GM04503 (cell line): ENCODE data around the gene TXK.

ENCODE experiments used
- DNase-seq: peaks from one replicate; pipeline ENCODE4 v3.0.0-alpha.2; 2012; ENCODE audit warnings: low read depth

The TXK gene

DNA sequence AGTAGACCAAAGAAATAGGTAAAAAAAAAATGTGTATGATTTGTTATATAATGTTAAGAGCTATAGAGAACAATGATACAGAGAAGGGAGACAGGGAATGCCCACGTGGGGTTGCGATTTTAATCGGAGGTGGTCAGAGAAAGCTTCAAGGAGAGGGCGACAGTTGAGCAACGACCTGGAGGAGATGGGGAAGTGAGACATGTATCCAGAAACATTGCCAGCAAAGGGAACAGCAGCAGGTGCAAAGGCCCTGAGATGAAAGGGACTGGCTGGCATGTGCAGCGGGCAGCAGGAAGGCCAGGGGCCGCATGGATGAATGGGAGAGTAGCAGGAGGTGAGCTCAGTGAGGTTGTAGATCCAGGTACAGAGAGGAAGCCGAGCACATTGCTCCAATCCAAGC is 84.6 kb downstream of the TXK start:
- DNase-seq: no peak

DNA sequence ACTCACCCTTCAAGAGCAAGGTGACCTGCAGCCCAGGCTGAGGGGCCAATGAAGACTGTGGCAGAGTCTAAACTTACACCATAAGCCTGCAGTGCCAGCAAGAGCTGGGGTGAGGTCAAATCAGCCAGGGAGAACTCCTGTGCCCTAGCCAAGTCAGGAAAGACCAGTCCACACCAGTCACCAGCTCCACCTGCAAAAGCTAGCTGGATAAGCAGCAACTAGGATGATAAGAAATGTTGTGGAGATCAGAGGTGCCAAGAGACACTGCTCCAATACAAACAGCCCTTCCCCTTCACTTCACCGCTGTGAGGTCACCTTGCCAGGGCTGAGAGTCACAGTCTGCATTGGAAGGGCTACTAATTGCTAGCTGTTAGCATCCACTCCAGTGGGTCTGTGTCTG is 86.2 kb downstream of the TXK start:
- DNase-seq: no peak

DNA sequence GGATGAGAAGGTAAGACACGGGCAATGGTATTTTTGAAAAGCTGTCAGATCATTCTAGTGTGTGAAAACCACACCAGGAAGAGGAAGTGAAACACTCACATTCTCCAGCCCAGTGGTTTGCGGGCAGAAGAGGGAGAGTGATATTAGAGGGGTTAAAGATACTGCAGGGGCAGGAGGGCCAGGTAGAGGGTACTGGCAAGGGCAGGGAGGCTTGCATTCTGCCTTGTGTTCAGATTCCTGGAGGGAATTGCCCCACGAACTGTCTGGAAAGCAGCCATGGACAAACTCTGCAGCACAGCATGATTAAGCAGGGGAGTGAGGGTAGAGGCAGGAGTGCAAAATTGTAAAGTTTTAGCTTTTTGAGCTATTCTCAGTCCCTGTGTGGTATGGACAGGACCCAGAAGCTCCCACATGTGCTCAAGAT is 86.6 kb downstream of the TXK start:
- no peak for DNase-seq

DNA sequence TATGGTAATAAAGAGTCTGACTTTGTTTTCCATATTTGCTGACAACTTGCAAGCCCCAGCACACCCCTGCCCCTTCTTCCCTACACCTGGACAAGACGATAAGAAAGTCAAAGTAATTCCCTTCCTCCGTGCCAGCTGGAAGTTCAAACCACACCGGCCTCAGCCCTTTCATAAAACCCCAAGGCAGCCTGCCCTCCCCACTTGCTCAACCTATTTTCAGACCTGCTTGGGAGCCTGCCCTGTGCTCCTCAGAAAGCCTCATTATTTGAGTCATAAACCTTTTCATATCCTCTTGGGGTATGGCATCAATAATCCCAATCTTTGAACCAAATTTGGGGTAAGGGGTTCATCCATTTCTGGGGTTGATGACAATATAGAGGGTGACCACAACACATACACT is 88.0 kb downstream of the TXK start:
- no peak for DNase-seq

DNA sequence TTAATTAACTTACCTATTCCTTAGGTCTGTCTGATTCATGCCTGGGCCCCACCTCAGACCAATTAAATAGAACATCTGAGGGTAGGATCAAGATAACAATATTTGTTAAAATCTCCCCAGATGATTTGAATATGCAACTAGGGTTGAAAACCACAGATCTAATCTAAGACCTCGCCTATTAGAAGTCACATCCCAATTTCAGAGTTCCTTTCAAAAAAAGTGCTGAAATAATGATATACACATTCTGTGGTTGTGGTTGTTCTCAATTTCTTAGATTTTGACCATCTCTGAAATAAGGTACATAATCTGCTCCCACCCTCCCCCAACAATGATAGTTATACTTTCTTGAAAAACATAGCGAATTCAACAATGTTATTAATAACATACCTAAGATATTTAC is 89.8 kb downstream of the TXK start:
- DNase-seq: no peak

DNA sequence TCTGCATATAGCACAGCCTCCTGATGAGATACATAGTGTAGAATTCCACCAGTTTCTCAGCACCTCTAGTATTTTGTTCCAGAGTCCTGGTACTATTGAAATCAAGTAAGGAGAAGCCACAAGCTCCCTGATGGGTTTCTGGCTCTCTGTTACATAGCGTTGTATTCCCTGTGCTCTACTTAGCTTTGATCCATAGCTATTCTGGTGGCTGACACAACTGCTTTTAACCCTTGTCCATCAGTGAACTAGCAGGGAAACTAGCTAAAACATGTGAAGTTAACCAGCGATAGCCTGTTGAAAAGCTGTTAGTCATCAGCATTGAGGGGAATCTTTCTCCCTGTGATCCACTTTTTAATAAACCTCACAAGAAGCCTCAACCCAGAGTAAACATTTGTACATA is 90.5 kb downstream of the TXK start:
- DNase-seq: no peak

DNA sequence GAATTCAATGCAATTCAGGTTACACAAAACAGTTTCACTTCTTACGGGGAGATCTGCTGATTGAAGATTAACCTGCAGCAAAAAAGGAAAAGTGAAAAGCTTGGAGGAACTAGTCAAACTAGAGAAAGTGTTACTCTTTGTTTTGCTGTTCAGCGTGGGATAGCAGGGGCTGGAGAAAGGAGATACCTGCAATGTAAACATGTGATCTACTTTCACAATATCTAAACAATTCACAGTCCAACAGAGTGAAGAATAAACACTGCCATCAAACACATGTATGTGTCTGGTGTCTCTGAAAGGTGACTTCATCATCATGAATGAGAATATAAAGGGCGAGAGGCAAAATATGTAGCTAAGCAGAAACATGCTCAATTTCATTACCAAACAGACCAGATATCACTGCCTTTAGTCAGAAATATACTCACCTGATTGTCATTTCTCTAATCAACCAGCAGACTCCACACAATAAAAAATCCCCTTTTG is 91.0 kb downstream of the TXK start:
- DNase-seq: no peak

DNA sequence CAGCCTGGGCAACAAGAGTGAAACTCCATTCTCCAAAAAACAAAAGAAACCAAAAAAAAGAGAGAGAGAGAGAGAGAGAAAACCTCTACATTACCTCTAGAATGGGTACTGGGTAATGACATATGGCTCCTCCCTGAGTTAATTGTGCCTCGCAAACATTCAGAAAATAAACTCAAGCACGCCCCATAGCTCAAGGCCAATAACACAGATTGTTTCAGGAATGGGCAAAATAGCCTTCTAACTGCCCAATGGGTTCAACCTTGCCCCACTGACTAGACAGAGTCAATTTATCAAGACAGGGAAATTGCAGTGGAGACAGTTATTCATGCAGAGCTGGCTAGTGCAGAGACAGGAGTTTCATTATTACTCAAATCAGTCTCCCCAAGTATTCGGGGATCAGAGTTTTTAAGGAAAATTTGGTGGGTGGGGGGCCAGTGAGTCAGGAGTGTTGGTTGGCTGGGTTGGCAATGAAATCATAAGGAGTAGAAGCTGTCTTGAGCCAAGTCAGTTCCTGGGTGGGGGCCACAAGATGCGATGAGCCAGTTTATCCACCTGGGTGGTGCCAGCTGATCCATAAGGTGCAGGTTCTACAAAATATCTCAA is 92.4 kb downstream of the TXK start:
- DNase-seq: no peak

DNA sequence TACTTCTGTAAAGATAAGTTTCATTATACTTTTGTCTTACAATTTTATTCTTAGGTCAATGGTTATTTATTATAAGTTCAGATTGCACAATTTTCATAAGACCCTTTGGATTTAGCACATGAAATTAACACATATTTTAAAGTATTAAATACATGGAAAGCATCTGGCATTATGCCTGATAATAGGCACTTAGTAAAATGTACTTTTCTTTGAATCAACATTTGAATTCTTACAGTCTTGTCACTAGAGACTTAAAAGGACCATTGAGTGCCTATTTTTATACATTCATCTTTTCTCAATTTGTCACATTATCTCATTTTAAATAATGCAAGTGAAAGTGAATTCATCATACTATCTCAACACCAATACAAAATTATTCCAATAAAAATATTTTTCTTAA is 94.5 kb downstream of the TXK start:
- no peak for DNase-seq

DNA sequence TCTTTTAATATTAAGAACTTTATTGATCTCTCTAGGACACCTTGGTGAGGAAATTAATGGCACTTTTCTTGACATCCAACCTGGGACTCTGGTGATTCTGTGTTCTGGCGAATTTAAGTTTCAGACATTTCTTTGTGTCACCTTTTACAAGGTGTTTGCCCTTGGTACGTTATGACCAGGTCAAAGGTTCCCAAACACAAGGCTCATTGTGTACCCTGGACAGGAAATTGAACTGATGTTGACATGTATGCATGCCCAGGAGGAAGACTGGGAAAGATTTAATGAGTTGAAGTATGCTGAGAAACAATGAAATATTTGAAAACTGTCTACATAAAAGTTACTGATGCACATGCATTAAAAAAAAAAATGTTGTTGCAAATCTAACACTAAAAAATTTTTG is 95.4 kb downstream of the TXK start:
- no peak for DNase-seq

DNA sequence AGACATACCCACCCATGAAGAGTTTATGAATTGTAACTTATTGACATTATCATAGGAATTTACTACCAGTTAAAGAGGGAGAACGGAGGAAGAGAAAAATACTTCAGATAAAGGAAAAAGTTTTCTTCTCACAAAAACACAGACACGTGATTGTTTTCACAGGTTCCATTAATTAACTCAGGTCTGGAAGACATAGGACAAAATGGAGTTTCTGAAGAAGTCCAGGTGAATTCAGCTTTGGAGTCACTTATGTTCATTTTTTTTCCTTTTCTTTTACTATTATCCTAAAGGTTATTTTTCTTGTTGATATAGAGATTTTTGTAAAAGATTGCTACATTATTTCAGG is 97.0 kb downstream of the TXK start:
- no peak for DNase-seq

DNA sequence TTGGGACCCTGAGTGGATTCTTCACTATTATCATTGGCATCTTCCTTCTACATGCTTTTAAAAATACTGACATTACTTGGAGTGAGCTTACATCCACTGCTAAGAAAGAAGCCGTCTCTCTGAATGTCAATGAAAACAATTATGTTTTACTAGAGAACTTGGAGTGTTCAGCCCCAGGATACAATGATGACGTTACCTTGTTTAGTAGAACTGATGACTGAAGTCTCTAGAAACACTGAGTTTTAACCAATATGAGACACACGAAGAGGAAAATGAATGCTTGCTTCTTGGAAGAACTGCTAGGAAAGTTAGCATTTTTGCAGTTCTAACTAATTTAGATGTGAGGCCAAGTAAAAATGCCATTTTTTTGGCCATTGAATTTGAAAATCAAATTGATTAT is 98.1 kb downstream of the TXK start:
- DNase-seq: no peak

DNA sequence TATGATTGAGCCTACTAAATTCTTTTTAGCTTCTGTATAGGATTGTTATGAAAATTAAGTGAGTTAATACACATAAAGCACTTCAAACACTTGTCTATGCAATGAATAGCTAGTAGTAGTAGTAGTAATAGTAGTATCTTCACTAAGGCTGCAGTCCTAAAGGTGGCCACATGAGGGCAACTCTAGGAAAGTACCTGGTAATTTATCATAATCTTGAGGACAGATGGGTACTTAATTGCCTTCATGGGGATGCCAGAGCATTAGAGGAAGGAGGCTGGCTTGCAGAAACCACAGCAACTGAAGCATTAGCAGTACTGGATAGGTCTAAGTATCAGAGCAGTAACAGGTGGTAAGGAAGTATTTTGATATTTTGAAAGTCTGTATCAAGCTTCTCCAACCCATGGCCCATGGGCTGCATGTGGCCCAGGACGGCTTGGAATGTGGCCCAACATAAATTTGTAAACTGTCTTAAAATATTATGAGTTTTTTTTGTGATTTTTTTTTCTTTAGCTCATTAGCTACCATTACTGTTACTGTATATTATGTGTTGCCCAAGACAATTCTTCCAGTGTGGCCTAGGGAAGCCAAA is 100.1 kb downstream of the TXK start:
- DNase-seq: no peak

DNA sequence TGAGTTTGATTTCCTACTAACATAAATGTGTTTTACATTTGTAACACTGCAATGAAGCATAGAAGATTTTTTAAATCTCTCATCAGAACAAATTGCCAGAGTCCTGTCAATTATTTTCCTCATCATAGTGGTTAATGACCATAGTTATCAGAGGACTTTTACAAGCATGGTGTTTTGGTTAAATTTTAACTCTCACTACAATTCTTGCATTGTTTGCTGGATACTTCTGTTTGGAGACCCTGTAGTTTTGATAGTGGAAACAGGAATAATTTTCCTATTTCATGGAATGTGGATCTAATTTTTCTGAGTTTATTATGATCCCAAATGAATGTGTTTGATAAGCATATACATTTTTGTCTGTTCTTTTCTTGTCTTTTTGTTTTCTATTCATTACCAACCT is 100.6 kb downstream of the TXK start:
- DNase-seq: no peak

DNA sequence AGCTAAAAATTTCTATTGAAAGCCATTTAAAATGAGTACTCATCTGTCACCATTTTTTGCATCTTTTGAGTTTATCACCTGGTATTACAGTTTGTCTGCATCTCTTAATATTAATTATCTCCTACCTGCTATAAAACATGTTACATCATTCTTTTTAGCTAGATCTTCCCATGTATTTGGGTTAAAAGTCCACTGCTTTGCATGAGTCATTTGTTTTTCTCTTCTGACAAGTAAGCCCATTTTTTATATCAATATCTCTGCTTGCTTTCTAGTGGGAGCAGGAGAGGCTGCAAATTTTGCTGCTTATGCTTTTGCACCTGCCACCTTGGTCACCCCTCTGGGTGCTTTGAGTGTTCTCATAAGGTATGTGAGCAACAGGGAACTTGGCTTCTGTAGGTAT is 101.3 kb downstream of the TXK start:
- DNase-seq: no peak

DNA sequence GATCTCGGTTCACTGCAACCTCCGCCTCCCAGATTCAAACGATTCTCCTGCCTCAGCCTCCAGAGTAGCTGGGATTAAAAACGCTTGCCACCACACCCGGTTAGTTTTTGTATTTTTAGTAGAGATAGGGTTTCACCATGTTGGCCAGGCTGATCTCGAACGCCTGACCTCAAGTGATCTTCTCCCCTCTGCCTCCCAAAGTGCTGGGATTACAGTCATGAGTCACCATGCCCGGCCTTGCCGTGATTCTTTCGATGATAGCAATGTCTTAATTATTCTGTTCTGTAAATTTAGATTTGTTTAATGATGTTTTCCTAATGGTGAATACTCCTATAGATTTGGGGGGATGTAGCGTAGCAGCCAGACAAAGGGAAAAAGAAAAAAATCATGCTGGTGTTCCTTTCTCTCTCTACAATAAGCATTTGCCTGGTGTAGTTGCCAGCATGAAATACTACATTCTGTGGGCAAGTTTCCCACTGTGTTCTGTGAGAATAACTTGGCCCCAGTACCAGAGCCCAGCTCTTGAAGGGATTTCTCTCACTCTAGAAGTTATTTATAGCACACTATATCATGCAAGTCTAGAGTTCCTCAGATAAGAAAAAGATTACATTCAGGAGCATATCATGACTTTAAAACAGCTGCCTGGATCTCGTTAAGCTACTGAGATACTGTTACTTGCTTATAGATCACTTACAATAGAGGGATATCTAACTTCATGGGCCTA is 102.1 kb downstream of the TXK start:
- no peak for DNase-seq

DNA sequence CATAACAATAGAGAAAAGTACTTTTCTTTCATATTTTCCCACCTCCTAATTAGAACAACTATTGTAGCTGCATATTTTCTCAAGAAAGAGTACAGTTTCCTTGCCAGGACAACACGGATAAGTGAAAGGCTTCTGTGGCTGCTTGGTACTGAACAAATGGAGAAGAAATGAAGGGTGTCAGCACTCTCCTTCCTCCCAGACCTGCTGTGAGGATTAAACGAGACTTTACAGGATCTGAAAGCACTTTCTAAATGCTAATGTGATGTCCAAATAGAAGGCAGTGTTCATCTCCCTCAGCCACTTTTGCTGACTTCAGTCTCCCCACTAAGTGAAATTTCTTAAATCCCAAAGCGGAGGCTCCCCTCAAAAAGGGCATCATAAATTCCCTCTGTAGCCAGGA is 103.6 kb downstream of the TXK start:
- DNase-seq: no peak

DNA sequence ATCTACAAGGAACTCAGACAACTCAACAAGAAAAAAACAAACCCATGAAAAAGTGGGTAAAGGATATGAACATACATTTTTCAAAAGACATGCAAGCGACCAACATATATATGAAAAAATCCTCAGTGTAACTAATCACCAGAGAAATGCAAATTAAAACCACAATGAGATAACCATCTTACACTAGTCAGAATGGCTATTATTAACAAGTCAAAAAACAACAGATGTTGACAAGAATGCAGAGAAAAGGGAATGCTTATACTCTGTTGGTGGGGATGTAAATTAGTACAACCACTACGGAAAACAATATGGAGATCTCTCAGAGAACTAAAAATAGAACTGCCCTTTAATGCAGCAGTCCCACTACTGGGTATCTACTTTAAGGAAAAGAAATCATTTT is 105.4 kb downstream of the TXK start:
- DNase-seq: no peak

DNA sequence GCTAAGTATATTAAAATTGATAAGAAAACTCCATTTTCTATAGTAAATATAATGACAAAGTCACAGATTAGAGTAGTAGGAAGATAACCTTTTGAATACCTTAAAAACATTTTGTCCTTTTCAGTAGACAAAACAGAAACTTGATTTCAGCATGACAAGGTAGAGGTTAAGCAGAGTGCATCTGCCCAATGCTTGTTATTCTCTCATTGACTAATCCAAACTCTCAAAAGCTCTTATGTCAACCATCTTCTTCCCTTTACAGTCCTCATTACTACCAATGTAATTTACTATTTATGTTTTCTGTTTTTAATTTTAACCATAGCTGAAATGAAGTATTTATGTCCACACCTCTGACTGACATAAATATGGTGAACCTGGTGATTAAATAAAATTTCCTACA is 106.4 kb downstream of the TXK start:
- no peak for DNase-seq

DNA sequence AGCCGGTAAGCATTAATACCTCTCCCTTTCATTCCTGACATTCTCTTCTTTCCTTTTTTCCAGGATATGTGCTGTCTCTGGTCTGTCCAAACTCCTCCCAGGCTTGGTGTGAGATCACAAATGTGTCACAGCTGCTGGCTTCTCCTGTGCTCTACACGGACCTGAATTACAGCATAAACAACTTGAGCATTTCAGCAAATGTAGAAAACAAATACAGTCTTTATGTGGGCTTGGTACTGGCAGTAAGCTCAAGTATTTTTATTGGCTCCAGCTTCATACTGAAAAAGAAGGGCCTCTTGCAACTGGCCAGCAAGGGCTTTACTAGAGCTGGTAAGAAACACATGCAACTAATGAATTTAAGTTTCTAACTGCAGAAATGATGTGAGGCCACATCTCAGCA is 109.0 kb downstream of the TXK start:
- DNase-seq: no peak

DNA sequence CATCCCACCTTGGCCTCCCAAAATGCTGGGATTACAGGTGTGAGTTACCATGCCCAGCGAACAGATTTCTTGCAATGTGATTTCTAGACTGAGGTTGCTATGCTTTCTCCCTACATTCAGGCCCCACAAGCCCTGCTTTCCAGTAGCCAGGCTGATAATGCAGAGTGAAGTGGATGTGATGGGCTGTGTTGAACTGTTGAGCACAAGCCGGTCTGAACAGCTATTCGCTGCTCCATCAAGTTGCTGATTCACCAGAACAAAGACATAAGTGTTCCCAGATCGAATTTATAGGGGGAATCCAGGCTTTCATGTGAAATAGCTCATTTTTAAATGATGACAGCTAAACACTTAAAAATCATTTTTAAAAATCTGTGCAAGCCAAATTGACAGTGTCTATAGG is 109.5 kb downstream of the TXK start:
- no peak for DNase-seq

DNA sequence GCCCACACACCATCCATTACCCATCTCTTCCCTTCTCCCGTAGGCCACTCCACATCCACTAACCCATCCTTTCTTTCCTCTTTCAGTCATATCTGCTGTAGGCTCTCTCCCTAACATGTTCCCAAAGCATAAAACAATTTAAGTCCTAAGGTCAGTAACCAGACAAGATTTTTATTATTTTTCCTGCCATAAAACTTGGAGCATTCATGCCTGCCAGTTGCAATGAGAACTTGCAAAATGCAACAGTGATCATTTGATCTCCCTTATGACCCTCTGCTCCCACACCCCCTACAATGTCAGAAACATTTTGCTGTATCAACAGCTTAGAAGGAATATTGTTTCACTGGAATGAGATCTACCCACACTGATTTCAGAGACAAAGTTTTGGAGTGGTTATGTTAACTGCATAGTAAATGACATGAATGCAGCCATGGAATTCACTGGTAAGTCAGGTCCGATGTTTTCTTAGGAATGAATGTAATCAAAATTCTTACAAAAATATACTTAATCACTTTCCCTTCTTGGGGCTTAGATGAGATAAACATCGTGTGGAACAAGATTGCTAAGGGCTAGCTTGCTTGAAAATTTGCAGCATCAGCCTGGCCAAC is 111.8 kb downstream of the TXK start:
- no peak for DNase-seq

DNA sequence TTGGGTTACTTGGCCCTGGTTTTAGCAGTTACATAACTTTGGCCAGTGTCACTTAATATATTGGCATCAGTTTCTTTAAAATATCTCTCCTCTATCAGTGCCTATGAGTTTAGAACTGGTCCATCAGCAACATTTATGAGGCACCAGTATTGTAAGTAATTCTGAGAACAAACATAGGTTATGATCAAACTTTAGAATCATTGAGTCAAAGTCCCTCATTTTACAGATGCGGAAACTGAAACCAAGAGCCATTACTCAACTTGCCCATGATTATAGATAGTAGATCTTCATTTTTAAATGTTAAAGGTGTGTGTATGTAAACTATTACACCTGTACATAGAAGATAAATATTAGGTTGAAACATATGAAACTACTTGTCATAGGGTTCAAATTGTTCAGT is 113.0 kb downstream of the TXK start:
- no peak for DNase-seq

DNA sequence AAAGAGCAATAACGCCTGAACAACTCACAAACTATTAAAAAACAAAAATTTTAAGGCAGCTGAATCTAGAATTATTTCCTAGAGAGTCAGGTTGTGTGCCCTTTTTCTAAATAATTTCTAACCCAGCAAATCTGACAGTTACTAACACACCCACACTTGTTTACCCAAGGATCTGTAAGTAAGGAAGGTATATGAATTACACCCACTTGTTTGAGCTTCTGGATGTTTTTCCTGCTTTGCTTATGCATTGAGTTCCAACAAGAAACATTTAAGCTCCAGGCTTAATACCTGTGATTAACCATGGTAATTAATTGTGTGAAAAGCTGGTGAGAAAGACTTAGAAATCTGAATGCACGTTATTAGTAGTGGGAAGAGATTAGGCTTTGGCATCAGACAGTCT is 115.9 kb downstream of the TXK start:
- no peak for DNase-seq
